MV-4-11 (cell line): ENCODE results near the gene TCEAL4.
"Not testable (repeated sequence)": the region's sequence is repeated elsewhere in the genome, so short reads cannot be mapped to it uniquely, and the experiment has no call there.

ENCODE experiments used
- DNase-seq: peaks from one replicate; lab custom pipeline; 2025; lab: John Stamatoyannopoulos, UW

Gene TCEAL4

DNA sequence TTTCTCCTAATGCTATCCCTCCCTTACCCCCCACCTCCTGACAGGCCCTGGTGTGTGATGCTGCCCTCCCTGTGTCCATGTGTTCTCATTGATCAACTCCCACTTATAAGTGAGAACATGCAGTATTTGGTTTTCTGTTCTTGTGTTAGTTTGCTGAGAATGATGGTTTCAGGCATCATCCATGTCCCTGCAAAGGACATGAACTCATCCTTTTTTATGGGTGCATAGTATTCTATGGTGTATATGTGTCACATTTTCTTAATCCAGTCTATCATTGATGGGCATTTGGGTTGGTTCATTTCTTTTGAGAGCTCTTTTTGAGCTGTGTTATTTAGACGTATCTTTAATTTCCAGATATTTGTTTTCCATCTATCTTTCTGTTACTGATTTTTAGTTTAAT, 7.0 kb downstream of the TCEAL4 start:
- not testable (repeated sequence) for DNase-seq

DNA sequence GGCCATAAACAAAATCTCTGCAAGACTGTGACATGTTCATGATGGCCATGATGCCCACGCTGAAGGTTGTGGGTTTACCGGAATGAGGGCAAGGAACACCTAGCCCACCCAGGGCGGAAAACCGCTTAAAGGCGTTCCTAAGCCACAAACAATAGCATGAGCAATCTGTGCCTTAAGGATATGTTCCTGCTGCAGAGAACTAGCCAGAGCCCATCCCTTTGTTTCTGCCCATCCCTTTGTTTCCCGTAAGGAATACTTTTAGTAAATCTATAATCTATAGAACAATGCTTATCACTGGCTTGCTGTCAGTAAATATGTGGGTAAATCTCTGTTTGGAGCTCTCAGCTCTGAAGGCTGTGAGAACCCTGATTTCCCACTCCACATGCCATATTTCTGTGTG, 9.9 kb downstream of the TCEAL4 start:
- not testable (repeated sequence) for DNase-seq

DNA sequence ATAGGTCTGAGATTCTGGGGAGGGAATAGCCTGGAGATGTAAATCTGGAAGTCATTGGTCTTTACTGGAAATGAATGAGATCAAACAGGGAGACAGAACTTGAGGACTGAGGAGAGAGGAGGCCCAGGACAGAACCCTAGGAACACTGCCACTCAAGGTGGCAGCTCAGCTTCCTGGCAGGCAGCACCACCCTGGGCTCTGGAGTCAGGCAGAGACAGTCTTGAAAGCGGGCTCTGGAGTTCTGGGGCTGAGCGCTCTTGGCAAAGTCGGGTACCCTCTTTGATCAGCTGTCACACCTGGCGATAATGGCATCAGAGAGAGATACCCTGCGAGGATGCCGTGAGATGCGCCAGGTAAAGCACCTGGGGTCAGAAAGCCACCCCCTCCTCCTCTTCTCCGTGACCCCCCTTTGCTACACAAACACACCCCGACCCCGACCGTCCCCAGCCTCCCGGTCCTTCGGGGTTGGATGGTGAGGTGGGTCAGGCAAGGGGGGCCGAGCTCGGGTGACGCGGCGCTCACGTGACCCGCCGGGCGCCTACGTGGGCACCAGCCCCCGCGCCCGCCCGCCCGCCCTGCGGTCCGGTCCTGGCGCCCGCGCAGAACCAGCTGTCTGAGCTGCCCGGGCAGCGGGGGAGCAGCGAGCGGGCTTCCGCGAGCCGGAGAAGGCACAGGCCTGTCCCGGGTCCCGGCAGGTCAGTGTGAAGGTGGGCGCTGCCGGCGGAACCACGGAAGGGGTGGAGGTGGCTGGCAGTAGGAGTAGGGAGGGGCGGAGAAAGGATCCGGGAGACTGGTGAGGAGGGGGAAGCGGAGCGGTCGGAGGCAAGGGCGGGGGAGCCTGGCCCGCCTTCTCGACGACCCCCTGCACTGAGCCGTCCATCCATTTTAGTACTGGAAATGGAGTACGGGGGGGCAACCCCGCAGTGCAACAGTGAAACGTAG, 22.3 kb downstream of the TCEAL4 start, which contains the start of gene TCEAL3:
TSS of gene TCEAL3 (plus strand) at position 600 of the 942 bp plus-strand sequence. CDS start 1,102 bp downstream, outside the sequence.
- no peak for DNase-seq

DNA sequence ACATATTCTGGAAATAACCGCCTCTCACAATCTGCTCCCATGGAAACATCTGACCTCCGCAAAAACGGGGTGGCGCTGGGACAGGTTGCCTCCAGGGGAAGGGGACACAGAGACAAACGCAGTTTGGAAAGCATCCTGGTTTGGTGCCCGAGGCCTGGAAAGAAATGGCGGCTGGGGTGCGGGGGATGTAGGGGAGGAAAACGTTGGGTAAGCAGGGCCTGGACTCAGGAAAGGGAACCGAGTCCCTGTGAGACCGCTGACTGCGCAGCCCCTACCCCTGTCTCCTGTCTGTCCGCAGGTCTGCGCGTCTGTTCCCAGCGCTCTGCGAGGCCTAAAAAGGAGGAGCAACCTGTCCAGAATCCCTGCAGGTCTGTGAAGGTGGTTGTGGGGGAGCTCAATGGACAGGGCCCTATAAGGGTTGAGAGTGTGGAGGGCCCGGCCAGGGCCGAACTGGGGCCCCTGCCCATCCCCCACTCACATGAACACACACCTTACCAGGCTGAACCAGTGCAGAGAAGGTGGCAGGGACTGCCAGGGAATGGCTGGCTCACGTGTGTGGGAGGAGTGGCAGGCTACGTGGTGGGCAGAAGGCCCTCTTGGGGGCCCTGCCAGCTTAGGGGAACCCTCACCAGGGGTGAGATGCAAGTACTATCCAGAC, 23.1 kb downstream of the TCEAL4 start:
- no peak for DNase-seq

DNA sequence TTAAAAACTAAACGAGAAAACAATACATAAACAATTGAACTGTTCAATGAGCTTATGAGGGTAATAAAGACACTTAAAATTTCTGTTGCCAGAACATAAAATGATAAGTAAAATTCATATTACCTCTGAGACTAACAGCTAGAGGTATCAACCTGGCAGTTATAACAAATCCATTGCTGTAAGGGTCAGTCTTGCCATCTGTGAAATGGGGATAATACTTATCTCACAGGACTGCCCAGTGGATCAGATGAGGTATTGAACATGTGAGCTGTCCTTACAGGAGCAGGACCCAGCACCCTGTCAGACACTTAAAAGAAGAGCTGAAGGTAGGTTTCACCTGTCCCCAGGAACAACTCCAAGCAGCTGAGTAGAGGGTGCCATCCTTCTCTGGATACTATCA, 25.0 kb downstream of the TCEAL4 start:
- no peak for DNase-seq

DNA sequence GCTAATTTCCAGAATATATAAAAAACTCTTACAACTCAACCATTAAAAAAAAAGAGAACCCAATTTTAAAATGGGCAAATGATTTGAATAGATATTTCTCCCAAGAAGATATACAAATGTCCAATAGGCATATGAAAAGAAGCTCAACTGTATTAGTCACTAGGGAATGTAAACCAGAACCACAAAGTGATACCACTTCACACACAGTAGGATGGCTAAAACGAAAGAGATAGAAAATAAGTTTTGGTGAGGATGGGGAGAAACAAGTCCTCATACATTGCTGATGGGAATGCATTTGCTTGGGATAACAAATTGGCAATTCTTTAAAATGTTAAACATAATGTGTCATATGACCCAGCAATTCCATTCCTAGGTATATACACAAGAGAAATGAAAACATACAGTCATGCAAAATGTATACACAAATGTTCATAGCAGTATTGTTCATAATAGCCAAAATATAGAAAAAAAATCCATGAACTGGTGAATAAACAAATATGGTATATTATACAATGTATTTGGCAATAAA, 28.1 kb downstream of the TCEAL4 start:
- DNase-seq = no peak

DNA sequence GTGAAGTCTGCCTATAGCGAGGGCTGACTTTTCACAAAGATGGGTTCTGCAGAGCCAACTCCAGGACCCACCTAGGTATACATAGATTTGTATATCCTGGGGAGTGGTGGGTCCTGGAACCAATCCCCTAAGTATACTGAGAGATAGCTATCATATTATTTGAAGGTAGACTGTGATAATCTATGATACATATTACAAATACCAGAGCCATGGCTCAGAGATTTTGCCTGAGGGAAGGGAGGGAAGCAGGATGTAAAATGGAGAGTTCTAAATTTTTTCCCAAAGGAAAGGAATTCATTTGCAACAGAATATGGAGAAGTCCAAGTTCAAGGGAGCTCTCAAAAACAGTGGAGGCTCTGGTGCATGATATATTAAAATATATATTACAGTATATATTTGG, 29.7 kb downstream of the TCEAL4 start:
- no peak for DNase-seq

DNA sequence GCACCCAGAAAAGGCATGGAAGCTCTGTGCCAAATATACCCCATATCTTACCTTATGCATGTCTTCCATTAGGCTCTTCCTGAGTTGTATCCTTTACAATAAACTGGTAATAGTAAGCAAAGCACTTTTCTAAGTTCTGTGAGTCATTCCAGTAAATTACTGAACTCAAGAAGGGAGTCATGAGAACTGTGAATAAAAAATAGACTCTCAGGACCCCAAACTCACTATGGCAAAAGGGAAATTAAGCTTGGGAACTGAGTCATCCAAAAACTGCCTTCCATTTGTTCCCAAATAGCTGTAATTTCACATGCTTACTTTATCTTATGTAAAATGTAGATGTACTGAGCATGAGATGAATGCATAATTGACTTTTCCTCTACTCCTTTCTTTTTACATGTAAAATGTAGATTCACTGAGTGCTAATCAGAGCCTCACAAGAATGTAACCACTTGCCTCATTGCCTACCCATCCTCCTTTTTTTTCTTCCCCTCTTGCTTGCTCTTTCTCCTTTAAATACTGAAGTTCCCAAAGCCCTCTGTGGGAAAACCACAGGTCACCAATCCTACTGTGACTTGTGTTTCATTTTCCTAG, 30.6 kb downstream of the TCEAL4 start:
- DNase-seq = no peak

DNA sequence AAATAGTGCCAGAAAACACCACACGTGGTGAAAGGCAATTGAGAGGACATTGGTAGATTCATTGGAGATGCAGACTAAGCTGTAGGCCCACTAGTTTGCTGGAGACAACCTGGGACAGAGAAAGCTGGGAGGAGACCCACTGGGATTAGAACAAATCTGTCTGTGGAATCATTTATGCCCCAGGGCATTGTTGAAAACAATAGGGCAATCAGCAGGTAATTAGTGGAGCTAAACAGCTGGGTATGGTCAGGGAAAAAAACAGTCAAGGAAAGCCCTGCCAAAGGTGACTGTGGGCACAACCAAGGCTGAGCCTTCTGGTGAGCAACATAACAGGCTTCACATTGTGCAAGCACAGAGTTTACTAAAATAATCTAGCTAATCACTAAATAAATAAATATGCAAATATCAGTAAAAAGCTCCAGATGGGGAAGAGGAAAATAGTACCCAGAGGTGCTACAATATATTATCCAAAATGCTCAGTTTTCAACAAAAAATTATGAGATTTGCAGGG, 31.4 kb downstream of the TCEAL4 start:
- no peak for DNase-seq

DNA sequence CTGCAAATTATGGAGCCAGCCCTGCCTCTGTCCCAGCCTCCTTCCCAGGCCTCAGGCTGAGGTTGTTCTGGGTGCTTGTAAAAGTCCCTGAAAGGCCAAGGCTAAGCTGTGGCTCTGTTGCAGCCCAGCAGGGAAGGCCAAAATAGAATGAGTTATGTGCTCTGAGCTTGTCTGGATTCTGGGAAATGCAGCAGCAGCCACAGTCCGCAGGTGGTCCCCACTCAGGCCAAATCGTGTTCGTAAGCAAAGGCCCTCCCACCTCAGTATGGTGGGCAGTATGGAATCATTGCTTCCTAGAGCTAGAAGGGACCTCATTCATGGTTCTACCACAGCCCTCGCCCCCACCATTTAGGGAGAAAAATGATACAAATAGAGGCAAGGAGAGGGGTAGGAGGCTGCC, 38.8 kb downstream of the TCEAL4 start:
- no peak for DNase-seq

DNA sequence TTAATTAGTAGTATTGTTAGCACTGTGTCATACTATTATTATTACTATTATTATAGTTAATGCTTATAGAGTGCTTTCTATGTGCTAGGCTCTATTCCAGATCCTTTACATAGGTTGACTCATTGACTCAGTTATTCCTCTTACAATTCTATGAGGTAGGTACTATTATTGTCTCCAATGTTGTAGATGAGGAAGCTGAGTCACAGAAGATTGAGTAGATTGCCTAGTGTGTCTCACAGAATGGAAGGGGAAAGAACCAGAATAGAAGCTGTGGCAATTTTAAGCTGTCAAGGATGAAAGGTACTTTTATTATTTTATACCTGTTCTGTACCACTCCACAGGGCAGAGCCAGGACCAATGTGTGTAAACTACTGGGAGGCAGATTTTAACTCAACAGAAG, 41.5 kb downstream of the TCEAL4 start:
- DNase-seq = no peak

DNA sequence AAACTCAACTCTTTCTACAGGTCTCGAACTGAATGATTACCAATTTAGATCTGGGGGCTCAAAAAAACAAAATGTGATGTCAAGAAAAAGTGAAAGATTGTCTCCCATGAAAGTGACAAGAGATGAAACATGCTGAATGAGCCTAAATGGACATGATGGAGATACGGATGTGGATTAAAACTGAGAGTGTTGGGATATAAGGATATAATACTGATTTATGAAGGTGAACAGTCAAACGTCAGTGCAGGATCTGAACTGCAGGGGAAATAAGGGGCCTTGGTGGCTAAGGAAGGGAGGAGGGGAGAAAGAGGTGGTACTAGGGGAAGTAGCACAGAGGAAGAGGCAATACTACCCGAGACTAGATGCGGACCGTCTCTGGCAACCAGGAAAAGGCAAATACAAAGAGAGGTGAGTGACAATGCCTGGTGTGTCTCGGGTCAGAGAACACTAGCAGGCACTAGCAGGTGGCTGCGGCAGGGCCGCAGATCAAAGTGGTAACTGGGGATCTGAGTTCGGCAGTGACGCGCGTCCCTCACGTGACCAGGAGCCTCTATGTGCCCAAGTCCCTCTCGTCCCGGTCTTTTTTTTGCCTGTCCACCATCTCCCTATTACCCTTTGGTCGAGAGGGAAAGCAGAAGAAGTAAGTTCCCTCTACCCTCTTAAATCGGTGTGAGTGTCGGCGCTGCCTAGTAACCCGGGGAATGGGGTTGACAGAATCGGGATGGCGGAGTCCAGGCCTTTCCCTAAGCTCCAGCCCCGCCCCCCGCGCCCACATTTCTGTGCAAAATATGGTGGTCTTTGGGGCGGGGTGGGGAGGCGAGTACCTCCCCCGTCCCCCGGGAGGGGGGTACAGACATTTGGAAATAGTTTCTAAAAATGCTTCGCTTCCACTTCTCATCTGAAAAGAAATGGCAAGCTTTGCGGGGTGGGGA, 43.3 kb downstream of the TCEAL4 start, which contains the start of gene TCEAL1:
TSS of gene TCEAL1 (plus strand) at position 590 of the 932 bp plus-strand sequence. CDS start 942 bp downstream, outside the sequence.
- no peak for DNase-seq

DNA sequence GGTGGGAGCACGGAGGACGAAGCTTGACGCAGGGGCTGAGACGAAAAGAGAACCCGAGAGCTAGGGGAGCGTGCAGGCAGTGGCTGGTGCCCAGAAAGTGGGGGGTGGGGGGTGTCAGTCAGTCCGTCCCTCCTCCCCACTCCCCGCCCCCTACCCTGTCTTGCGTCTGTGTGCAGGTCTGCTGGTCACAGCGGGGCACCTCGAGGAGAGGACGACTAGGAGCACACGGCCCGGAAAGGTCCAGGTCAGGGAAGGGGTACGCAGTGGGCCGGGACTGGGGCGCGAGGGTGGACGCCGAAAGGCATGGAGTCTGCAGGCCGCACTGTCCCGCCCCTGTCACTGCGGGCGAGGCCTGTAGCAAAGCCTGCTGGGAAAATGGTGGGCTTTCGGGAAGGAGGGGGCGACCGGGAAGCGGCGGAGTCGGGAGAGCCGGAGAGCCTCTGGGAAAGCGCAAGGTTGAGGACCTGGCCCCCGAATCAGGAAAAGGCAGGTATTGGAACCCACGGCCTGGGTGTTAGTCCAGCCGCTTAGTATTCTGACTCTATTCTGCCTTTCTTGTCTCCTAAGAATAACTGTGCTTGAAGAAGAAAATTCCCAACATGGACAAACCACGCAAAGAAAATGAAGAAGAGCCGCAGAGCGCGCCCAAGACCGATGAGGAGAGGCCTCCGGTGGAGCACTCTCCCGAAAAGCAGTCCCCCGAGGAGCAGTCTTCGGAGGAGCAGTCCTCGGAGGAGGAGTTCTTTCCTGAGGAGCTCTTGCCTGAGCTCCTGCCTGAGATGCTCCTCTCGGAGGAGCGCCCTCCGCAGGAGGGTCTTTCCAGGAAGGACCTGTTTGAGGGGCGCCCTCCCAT, 44.2 kb downstream of the TCEAL4 start:
- no peak for DNase-seq

DNA sequence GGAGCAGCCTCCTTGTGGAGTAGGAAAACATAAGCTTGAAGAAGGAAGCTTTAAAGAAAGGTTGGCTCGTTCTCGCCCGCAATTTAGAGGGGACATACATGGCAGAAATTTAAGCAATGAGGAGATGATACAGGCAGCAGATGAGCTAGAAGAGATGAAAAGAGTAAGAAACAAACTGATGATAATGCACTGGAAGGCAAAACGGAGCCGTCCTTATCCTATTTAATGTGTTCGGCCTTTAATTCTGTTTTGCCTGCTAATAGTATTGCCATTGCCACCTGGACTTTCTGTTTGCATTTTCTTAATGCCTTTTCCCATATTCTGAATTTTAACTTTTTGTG, 44.8 kb downstream of the TCEAL4 start:
- no peak for DNase-seq

DNA sequence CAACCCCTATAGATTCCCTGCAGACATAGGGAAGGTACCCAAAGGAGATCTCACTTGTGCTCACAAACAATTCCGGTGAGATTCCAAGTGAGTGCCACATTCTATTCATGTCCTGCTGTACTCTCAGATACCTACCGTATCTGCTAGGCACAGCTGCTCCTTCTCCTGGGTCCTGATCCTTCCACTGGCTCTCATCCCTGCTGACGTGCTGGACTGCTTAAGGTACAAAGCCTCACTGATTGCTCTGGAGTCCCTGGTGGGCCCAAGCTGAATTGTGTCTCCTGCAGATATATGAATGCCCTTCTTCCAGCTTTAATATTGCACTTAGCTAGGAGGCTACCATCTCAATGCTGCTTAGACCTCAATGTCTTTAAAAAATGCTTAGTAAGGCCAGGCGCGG, 45.8 kb downstream of the TCEAL4 start:
- no peak for DNase-seq

DNA sequence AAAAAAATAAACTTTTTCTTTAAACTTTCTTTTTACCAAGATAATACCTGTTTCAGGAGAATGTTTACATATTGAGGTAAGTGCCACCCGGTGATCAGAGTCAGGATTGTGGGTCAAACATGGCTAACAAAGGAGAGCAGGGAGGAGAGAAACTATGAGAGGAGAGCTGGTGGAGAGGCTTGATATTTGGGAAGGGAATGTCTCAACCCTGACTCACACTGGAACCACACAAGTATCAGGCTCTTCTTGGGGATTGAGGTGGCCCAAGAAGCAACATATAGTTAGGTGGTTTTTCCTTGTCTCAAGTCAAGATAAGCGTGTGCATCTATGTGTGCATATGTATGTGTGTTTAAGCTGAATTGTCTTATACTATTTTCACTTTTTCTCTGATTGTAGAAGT, 50.1 kb downstream of the TCEAL4 start:
- no peak for DNase-seq
